GM12874 (cell line): ENCODE measurements around the gene HP.

ENCODE experiments used
- TF ChIP-seq, protein P1 (sequence below): IDR thresholded peaks from 2 replicates; pipeline ENCODE4 v1.5.1; 2011; ENCODE audit warnings: low read depth, mild to moderate bottlenecking, control low read depth, low read length, moderate library complexity; ENCODE audit not compliant: insufficient read depth

The HP gene

DNA sequence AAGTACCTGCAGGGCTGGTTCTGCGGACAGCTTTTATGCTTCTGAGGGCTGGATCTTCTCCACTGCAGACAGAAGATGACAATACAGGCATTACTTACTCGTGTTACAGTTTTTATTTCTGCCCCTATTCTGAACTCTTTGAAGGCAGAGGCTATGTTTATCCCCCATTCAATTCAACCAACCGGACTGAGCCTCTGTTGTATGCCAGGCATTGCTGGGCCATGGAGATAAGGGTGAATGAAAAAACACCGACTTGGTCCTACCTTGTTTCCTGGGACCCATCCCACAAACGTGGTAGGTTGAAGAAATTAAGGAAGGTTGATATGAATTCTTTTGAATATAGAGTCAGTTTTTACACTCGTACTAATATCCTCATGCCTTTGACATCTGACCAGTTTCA, 10.0 kb upstream of the HP start:
- TF ChIP-seq, protein P1, sequence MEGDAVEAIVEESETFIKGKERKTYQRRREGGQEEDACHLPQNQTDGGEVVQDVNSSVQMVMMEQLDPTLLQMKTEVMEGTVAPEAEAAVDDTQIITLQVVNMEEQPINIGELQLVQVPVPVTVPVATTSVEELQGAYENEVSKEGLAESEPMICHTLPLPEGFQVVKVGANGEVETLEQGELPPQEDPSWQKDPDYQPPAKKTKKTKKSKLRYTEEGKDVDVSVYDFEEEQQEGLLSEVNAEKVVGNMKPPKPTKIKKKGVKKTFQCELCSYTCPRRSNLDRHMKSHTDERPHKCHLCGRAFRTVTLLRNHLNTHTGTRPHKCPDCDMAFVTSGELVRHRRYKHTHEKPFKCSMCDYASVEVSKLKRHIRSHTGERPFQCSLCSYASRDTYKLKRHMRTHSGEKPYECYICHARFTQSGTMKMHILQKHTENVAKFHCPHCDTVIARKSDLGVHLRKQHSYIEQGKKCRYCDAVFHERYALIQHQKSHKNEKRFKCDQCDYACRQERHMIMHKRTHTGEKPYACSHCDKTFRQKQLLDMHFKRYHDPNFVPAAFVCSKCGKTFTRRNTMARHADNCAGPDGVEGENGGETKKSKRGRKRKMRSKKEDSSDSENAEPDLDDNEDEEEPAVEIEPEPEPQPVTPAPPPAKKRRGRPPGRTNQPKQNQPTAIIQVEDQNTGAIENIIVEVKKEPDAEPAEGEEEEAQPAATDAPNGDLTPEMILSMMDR: no peak

DNA sequence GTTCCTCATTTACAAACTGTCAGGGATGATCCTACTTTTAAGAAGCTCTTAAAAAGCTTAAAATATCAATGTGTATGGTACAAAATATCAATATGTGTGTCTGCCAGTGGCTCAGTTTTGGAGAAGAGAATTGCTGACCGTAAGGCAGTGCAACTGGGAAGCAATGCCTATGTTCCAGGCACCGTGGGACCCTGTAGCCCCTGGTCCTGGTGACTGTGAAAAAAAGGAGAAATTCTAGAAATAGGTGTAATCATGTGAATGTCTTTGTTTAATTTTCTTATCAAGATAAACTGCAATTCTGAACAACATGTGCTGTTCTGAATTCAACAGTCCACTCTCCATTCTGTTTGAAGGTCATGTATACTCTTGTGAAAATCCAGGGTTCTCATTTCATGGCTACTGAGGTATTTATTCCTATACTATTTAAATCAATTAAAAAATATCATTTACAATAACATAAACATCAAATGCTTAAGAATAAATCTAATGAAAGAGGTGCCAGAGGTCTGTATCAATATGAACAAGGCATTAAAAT, 9.4 kb upstream of the HP start:
- TF ChIP-seq, protein P1: no peak

DNA sequence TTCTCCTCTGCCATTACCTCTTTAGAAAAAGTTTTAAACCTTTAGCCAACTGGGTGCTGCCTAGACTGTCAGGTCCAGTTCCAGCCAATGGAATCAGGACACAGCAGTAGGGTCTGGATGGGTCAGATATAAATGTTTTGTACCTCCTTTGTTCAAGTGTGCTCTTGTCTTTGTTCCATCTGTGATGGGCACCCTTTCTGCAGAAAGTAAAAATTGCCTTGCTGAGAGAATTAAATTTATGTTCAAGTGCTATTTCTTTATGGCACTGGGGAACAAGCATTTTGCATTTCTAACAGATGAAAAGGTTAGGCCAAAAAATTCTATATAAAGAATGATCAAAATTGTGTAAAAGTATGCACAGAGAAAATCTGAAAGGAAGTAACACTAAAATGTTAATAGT, 5.2 kb upstream of the HP start:
- TF ChIP-seq, protein P1: no peak

DNA sequence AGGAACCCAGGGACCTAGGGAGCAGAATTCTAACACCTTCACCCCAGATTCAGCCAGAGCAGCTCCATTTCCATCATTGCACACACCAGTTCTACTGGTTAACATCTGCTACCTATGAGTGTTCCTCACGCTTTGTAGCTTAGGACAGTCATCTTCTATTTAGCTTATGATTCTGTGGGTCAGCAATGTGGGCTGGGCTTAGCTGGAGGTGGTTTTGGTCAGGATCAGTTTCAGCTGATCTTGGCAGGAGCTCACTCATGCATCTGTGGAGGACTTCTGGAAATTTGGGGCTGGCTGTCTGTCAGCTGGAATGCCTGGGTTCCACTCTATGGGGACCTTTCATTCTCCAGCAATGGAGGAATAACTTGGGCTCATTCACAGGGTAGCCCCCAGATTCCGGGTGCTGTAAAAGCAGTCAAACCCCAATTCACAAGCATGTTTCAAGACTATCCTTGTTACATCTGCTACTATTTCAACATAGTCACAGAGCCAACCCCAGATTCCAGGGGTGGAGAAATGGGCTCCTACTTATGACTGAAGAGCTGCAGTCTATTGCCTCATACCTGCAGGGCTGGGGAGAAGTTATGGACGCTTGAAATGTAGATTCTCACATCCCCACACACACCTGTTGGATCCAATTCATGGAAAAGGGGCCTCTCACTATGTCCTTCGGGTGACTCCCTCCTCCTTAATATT, 3.4 kb upstream of the HP start:
- TF ChIP-seq, protein P1: no peak

DNA sequence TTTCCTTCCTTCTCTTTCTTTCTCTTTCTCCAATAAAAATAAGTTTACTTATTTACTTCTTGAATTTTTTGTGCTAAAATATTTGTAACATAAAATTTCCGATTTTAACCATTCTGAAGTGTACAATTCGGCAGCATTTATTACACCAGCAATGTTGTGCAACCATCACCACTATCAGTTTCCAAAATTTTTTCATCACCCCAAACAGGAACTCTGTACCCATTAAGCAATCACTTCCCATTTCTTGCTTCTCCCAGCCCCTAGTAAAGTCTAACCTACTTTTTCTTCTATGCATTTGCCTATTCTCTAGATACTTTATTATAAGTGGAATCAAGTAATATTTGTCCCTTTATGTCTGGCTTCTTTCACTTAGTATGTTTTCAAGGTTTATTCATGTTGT, 2.5 kb upstream of the HP start:
- TF ChIP-seq, protein P1: no peak

DNA sequence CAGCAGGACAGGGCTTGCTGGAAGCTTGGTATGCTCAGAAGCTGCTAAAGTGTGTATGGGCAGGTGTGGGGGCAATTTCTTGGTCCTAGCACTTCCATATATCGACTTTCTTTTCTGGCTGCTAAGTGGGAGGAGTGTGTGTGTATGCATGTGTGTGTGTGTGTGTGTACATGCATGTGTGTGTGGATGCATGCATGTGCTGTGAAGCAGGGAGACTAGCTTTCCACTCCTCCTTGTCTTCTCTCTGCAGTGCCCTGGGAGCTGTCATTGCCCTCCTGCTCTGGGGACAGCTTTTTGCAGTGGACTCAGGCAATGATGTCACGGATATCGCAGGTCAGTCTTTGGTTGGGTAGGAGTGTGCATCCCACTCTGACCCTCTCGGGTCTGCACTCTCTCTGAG, 1.6 kb downstream of the HP start:
- TF ChIP-seq, protein P1: no peak

DNA sequence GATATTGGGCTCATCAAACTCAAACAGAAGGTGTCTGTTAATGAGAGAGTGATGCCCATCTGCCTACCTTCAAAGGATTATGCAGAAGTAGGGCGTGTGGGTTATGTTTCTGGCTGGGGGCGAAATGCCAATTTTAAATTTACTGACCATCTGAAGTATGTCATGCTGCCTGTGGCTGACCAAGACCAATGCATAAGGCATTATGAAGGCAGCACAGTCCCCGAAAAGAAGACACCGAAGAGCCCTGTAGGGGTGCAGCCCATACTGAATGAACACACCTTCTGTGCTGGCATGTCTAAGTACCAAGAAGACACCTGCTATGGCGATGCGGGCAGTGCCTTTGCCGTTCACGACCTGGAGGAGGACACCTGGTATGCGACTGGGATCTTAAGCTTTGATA, 6.1 kb downstream of the HP start:
- TF ChIP-seq, protein P1: no peak

DNA sequence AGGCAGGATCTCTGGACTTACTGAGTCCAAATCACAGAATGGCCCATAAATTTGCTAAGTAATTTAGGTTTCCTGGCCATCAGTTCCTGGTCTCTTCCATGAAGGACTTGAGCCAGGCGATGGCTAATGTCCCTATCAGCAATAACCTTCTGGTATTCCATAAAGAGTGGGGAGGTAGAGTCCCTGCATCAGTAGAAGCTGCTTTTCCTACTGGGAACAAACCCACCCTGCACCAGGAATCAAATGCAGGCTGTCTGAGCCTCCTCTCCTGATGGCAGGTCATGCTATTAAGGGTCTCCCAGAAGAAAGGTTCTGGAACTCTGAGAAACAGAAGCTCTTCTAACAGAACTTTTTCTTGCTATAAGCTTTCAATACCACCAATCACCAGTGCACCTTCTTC, 7.3 kb downstream of the HP start:
- TF ChIP-seq, protein P1: no peak
